Measurements from ENCODE around the gene SRSF7. TPM values are rescaled to one million over a fixed set of nuclear protein-coding genes. Genes with fewer than 3 reads are reported as not detected.
A peak's percentile ranks its signal among the peaks of the same experiment; 100 is the strongest.
"Not testable (repeated sequence)": the region's sequence is repeated elsewhere in the genome, so short reads cannot be mapped to it uniquely, and the experiment has no call there.

The SRSF7 gene
- total RNA-seq, 1 donor from 2014 or later, result 82.8 TPM

GRCh38 chr2:38733300-38733971, 17.7 kb downstream of the SRSF7 start:
- DNase-seq (ENCODE audit: low spot score), result no peak

GRCh38 chr2:38731684-38732221, 19.4 kb downstream of the SRSF7 start:
- DNase-seq (ENCODE audit: low spot score), result no peak

- DNase-seq (ENCODE audit: low spot score), result no peak
Measured at GRCh38 chr2:38731090-38731489, 20.1 kb downstream of the SRSF7 start.

- no peak for DNase-seq (ENCODE audit: low spot score)
Measured at GRCh38 chr2:38728694-38729093, 22.5 kb downstream of the SRSF7 start.

- DNase-seq (ENCODE audit: low spot score), result no peak
Measured at GRCh38 chr2:38727661-38728060, 23.5 kb downstream of the SRSF7 start.

- DNase-seq (ENCODE audit: low spot score), result no peak
Measured at GRCh38 chr2:38723173-38723572, 28.0 kb downstream of the SRSF7 start.

GRCh38 chr2:38722271-38723061, 28.7 kb downstream of the SRSF7 start:
- DNase-seq (ENCODE audit: low spot score), result no peak

GRCh38 chr2:38720613-38721241, 30.4 kb downstream of the SRSF7 start:
- peak; percentile 44 for DNase-seq (ENCODE audit: low spot score)

GRCh38 chr2:38719706-38720105, 31.5 kb downstream of the SRSF7 start:
- DNase-seq (ENCODE audit: low spot score), result no peak

GRCh38 chr2:38718601-38719000, 32.6 kb downstream of the SRSF7 start:
- DNase-seq (ENCODE audit: low spot score), result no peak

- no peak for DNase-seq (ENCODE audit: low spot score)
Measured at GRCh38 chr2:38716185-38716584, 35.0 kb downstream of the SRSF7 start.

GRCh38 chr2:38714941-38715340, 36.2 kb downstream of the SRSF7 start:
- not testable (repeated sequence) for DNase-seq (ENCODE audit: low spot score)

GRCh38 chr2:38713338-38713737, 37.8 kb downstream of the SRSF7 start:
- no peak for DNase-seq (ENCODE audit: low spot score)

GRCh38 chr2:38712871-38713270, 38.3 kb downstream of the SRSF7 start:
- DNase-seq (ENCODE audit: low spot score), result no peak

- DNase-seq (ENCODE audit: low spot score), result no peak
Measured at GRCh38 chr2:38712413-38712812, 38.7 kb downstream of the SRSF7 start.

- DNase-seq (ENCODE audit: low spot score), result no peak
Measured at GRCh38 chr2:38711558-38711957, 39.6 kb downstream of the SRSF7 start.

GRCh38 chr2:38709567-38710194, 41.5 kb downstream of the SRSF7 start:
- no peak for DNase-seq (ENCODE audit: low spot score)

- DNase-seq (ENCODE audit: low spot score), result no peak
Measured at GRCh38 chr2:38708900-38709566, 42.1 kb downstream of the SRSF7 start.

GRCh38 chr2:38708491-38708890, 42.7 kb downstream of the SRSF7 start:
- not testable (repeated sequence) for DNase-seq (ENCODE audit: low spot score)

GRCh38 chr2:38706846-38707345, 44.3 kb downstream of the SRSF7 start:
- DNase-seq (ENCODE audit: low spot score), result no peak

GRCh38 chr2:38704664-38705063, 46.5 kb downstream of the SRSF7 start:
- no peak for DNase-seq (ENCODE audit: low spot score)

Data from umbilical cord (tissue), 2 donors.